HepG2 (cell line): ENCODE data around the gene SLC1A3.

Source experiments
- ARID3A ChIP-seq: IDR thresholded peaks from 2 replicates; pipeline ENCODE4 v1.6.1; 2012; ENCODE audit warnings: low read depth, low read length, improper control_type of control experiment
- CTCF ChIP-seq: sonication (generic); formaldehyde crosslinking; IDR thresholded peaks from 2 replicates; pipeline ENCODE4 v1.5.0; 2020; ENCODE audit warnings: mild to moderate bottlenecking, missing genetic modification reagents, moderate library complexity
- EP300 ChIP-seq, 3 experiments: sonication (generic) in 1 of 3; formaldehyde crosslinking in 1 of 3; IDR thresholded peaks; 2 replicates each; pipeline versions ENCODE4 v1.5.1 to v1.6.1; 2011 to 2020; ENCODE audit warnings: low read depth in 2 of 3, low read length in 2 of 3, borderline replicate concordance in 1 of 3, improper control_type of control experiment in 1 of 3, mild to moderate bottlenecking in 1 of 3, missing genetic modification reagents in 1 of 3, moderate library complexity in 1 of 3
- GTF2F1 ChIP-seq: fragments of 150-350 bp; IDR thresholded peaks from 2 replicates; pipeline ENCODE4 v1.6.1; 2014; ENCODE audit warnings: low read length
- PHB2 ChIP-seq: fragments of 450-650 bp; IDR thresholded peaks from 2 replicates; pipeline ENCODE4 v1.6.1; 2018; ENCODE audit not compliant: partially characterized antibody
- POLR2A ChIP-seq, 2 experiments: IDR thresholded peaks; 2 replicates each; pipeline ENCODE4 v1.6.1; 2011; ENCODE audit warnings: low read depth in 2 of 2, low read length in 2 of 2, mild to moderate bottlenecking in 1 of 2, moderate library complexity in 1 of 2; ENCODE audit not compliant: insufficient read depth in 1 of 2
- RAD21 ChIP-seq: fragments of 450-650 bp; formaldehyde crosslinking; IDR thresholded peaks from 2 replicates; pipeline ENCODE4 v1.5.0; 2020; ENCODE audit warnings: mild to moderate bottlenecking
- RERE ChIP-seq: IDR thresholded peaks from 2 replicates; pipeline ENCODE4 v1.6.1; 2016; ENCODE audit warnings: low read depth, missing genetic modification reagents, missing compliant biosample characterization
- REXO4 ChIP-seq: sonication (generic); formaldehyde crosslinking; IDR thresholded peaks from 2 replicates; pipeline ENCODE4 v1.8.0; 2022; ENCODE audit warnings: missing genetic modification reagents, mild to moderate bottlenecking, borderline replicate concordance
- ZBTB20 ChIP-seq: sonication (generic); formaldehyde crosslinking; IDR thresholded peaks from 2 replicates; pipeline ENCODE4 v1.8.1; 2023; ENCODE audit warnings: missing genetic modification reagents, low read depth, mild to moderate bottlenecking, borderline replicate concordance
- ZNF407 ChIP-seq: sonication (generic); formaldehyde crosslinking; IDR thresholded peaks from one replicate; pipeline ENCODE4 v1.5.1; 2020; ENCODE audit warnings: mild to moderate bottlenecking, missing genetic modification reagents; ENCODE audit errors: not compliant biosample characterization

- TF ChIP-seq CTCF (no peak), REXO4 (no peak), EP300 (IDR thresholded peaks at IDR 0.05; ENCODE audit: low read depth in 2 of 2, low read length in 2 of 2) (no peak), EP300 (CRISPR knock-in tag; IDR thresholded peaks at IDR 0.05; ENCODE audit: borderline replicate concordance) (no peak), POLR2A (IDR thresholded peaks at IDR 0.05; ENCODE audit: insufficient read depth in 1 of 2, low read depth in 2 of 2, low read length in 2 of 2) (no peak), RAD21 (CRISPR knock-in tag) (no peak), ZNF407 (no peak), GTF2F1 (no peak), RERE (CRISPR knock-in tag) (no peak), ZBTB20 (CRISPR knock-in tag) (no peak), PHB2 (no peak), ARID3A (no peak)
Measured at GRCh38 chr5:36654564-36654963, 48.2 kb downstream of the SLC1A3 start.
